ENCODE measurements around the gene CD38. TPM values are rescaled to one million over a fixed set of nuclear protein-coding genes. Genes with fewer than 3 reads are reported as not detected.

The CD38 gene
- total and polyA plus RNA-seq, 2 experiments from 2014 or later = 0.13 to 1.1 TPM

- Histone ChIP-seq H3K27ac (no peak overlapping the region), H2AFZ (no peak overlapping the region), H3K36me3 (replicated peaks; ENCODE audit: insufficient read depth, low read depth) (no peaks in the 10 kb centered on the region), H3K79me2 (no peaks in the 10 kb centered on the region), H4K20me1 (ENCODE audit: insufficient read depth, poor library complexity, severe bottlenecking) (no peaks in the 10 kb centered on the region), H3K4me2 (no peak overlapping the region), H3K9me2 (replicated peaks; ENCODE audit: insufficient read depth) (no peaks in the 10 kb centered on the region), H3K4me1 (ENCODE audit: insufficient read depth) (no peaks in the 10 kb centered on the region), H3K27me3 (no peaks in the 10 kb centered on the region), H3K4me3 (no peak overlapping the region), H3K9me3 (ENCODE audit: low read depth) (no peaks in the 10 kb centered on the region)
- TF ChIP-seq EZH2phosphoT487 (IDR thresholded peaks at IDR 0.05; ENCODE audit: low read depth, severe bottlenecking, unreplicated experiment) = no peak
- TF ChIP-seq CTCF (IDR thresholded peaks at IDR 0.05; ENCODE audit: poor library complexity) = no peak
- no peak for TF ChIP-seq EZH2 (IDR thresholded peaks at IDR 0.05; ENCODE audit: borderline replicate concordance)
- no peak for DNase-seq (ENCODE audit: low spot score)
- WGBS (ENCODE audit: low lambda C conversion rate, missing lambda C conversion rate) = 84% methylated on average over 5 of the region's 5 CpGs
Observed at GRCh38 chr4:15875663-15876460, 97.7 kb downstream of the CD38 start.

DNA sequence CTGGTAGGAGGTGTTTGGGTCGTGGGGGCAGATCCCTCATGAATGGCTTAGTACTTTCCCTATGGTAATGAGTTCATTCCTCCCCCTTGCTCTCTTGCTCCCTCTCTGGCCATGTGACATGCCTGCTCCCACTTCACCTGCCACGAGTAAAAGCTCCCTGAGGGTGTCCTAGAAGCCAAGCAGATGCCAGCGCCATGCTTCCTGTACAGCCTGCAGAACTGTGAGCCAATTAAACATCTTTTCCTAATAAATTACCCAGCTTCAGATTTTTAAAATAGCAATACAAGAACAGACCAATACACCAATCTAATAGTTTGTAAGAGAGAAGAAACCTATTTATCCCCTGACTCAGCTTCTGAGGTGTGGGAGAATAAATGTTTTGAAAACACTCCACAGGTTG, 99.9 kb downstream of the CD38 start:
- no peak for DNase-seq (ENCODE audit: low spot score)
- Histone ChIP-seq H3K36me3 (replicated peaks; ENCODE audit: insufficient read depth, low read depth) (no peaks in the 10 kb centered on the region), H3K9me2 (replicated peaks; ENCODE audit: insufficient read depth) (no peaks in the 10 kb centered on the region), H3K27ac (no peak overlapping the region), H3K79me2 (no peaks in the 10 kb centered on the region), H3K27me3 (no peaks in the 10 kb centered on the region), H3K4me2 (no peak overlapping the region), H3K4me1 (ENCODE audit: insufficient read depth) (no peaks in the 10 kb centered on the region), H3K4me3 (no peak overlapping the region), H4K20me1 (ENCODE audit: insufficient read depth, poor library complexity, severe bottlenecking) (no peaks in the 10 kb centered on the region), H2AFZ (no peak overlapping the region), H3K9me3 (ENCODE audit: low read depth) (no peaks in the 10 kb centered on the region)
- TF ChIP-seq EZH2phosphoT487 (IDR thresholded peaks at IDR 0.05; ENCODE audit: low read depth, severe bottlenecking, unreplicated experiment) = no peak
- TF ChIP-seq EZH2 (IDR thresholded peaks at IDR 0.05; ENCODE audit: borderline replicate concordance) = no peak
- TF ChIP-seq CTCF (IDR thresholded peaks at IDR 0.05; ENCODE audit: poor library complexity) = no peak
- WGBS (ENCODE audit: low lambda C conversion rate, missing lambda C conversion rate) = 94% methylated on average over 3 of the region's 3 CpGs

DNA sequence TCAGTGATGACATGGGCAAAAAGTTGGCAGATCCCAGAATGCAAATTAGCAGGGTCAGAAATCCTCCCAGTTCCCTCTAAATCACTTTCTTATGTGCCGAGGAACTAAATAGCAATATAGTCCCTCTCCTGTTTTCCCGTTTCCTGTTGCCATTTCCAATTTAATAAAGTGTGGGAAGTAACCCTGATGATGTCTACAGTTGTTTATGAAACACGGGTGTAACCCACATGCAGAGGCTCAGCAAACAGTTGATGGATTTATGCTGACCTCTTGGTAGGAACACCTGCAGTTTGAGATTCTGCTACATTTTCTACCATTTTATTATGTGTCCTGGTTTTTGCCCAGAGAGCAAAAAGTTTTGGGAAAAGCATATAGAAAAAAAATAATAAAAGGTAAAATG, 103.7 kb downstream of the CD38 start:
- WGBS (ENCODE audit: low lambda C conversion rate, missing lambda C conversion rate) = 66% methylated on average over 3 of the region's 3 CpGs
- no peaks in the 10 kb centered on the region for H4K20me1 ChIP-seq (ENCODE audit: insufficient read depth, poor library complexity, severe bottlenecking)
- no peak overlapping the region for H3K4me2 ChIP-seq
- no peak overlapping the region for H3K27ac ChIP-seq
- no peak for DNase-seq (ENCODE audit: low spot score)
- H3K9me2 ChIP-seq (replicated peaks; ENCODE audit: insufficient read depth) = no peaks in the 10 kb centered on the region
- H3K27me3 ChIP-seq = no peaks in the 10 kb centered on the region
- no peaks in the 10 kb centered on the region for H3K79me2 ChIP-seq
- no peaks in the 10 kb centered on the region for H3K4me1 ChIP-seq (ENCODE audit: insufficient read depth)
- TF ChIP-seq CTCF (IDR thresholded peaks at IDR 0.05; ENCODE audit: poor library complexity) (no peak), EZH2 (IDR thresholded peaks at IDR 0.05; ENCODE audit: borderline replicate concordance) (no peak), EZH2phosphoT487 (IDR thresholded peaks at IDR 0.05; ENCODE audit: low read depth, severe bottlenecking, unreplicated experiment) (no peak)
- no peaks in the 10 kb centered on the region for H3K36me3 ChIP-seq (replicated peaks; ENCODE audit: insufficient read depth, low read depth)
- H2AFZ ChIP-seq = no peak overlapping the region
- no peaks in the 10 kb centered on the region for H3K9me3 ChIP-seq (ENCODE audit: low read depth)
- H3K4me3 ChIP-seq = no peak overlapping the region
